GM18511 (cell line): ENCODE measurements around the gene C1orf94.

Experiments used
- ATAC-seq: cut with Tn5 transposase; IDR thresholded peaks from one replicate; pipeline ENCODE4 v1.9.1; 2021; ENCODE audit warnings: mild to moderate bottlenecking, moderate library complexity; ENCODE audit not compliant: unreplicated experiment

Gene C1orf94

DNA sequence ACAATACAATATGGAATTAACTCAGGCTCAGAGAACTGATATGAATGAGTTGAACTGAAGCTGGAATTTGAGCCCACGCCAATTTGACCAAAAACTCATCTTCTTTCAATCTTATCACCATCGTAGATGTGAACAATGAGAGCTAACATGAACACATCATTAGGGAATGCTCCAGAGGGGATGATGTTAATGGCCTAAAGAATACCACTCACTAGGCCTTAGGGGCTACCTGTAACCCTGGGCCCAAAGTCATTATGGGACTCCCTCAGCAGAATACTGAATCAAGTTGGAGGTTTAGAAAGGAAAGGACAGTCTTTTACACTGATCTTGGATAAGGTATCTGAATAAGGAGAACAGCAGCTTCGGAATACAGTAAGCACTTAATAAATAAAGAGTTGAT, 73.6 kb downstream of the C1orf94 start:
- ATAC-seq, result no peak

DNA sequence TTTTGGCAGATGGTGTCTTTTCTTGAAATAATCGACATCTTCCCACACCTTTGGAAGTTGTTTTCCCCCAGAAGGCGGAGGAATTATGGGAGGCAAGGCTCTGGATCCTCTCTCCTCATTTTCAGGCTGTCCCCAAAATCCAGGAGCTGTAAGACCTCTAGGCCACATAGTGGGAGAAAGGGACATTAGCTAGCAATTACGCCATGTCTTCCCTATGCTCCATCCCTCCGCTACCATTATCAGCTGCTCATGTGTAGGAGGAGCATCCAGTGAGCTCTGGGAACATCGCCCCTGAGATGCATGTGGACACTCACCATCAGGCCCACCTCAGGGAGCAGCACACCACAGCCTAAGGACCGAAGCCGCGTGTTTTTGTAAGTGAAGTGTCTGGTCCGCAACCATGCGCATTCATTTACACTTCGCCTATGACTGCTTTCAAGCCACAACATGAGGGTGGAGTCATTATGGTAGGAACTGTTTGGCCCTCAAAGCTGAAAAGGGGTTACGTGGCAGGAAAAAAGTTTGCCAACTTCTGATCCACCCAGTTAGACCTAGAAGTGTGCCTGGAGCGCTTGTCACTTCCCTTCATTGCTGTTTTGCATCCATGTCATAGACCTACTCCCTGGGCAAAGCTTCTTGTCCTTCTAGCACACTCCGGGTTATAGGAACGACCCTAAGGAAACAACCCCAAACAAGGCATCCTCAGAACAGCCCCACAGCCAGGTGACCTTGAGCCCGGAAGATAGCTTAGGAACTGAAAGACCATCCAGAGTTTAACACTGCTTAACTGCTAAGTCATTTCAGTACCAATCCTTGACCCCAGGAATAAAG, 85.5 kb downstream of the C1orf94 start:
- ATAC-seq, result no peak

DNA sequence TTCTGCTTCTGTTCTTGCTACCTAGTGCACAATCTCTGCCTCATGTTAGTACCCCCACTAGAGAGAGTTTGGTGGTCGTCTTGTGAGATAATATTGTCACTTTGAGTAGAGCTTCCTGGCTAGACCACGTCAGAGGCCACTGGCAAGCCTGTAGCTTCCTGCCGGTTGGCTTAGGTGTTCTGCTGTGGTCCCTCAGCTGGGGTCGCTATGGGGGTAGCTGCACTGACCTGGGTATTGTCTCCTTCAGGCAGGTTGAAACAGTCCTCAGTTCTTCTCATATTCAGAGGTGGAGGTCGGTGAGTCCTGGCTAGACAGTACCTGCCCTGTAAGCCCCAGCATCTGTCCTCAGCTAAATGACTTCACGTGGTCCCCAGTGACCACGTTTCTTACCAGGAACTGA, 86.2 kb downstream of the C1orf94 start:
- ATAC-seq, result no peak

DNA sequence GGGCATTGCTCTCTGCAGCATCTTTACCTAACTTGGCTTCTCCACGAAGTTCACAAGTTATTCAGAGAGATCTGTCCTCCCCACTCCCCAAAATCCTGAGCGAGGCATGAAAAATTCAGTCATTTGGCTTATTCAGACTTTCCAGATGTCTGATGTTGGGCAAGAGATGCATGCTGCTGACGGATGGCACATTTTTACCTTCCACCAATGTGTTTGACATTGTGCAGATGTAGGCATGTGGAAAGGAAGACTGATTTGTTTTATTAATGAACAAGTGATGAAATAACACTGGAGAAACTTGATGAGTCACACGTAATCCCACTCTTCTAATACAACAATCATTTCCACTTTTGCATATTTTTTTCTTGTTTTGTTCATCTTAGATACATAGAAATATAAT, 86.7 kb downstream of the C1orf94 start:
- no peak for ATAC-seq

DNA sequence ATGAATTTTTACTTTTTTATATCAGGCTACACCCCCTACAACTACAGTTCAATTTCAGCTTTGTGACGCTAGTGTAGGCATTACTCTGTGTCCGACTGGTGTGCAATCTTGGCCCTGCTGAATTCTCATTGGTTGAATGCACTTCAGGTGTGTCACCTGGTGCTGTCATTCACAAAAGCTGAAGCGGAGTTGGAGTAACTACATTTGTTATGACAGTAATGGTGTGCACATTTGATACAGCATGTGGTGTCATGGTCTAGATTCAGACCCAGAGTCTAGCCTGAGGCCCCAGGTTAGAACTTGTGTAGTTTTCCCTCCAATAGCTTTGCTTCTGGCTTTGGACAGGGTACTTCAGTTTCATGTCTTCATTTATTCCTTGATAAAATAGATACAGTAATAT, 88.7 kb downstream of the C1orf94 start:
- no peak for ATAC-seq

DNA sequence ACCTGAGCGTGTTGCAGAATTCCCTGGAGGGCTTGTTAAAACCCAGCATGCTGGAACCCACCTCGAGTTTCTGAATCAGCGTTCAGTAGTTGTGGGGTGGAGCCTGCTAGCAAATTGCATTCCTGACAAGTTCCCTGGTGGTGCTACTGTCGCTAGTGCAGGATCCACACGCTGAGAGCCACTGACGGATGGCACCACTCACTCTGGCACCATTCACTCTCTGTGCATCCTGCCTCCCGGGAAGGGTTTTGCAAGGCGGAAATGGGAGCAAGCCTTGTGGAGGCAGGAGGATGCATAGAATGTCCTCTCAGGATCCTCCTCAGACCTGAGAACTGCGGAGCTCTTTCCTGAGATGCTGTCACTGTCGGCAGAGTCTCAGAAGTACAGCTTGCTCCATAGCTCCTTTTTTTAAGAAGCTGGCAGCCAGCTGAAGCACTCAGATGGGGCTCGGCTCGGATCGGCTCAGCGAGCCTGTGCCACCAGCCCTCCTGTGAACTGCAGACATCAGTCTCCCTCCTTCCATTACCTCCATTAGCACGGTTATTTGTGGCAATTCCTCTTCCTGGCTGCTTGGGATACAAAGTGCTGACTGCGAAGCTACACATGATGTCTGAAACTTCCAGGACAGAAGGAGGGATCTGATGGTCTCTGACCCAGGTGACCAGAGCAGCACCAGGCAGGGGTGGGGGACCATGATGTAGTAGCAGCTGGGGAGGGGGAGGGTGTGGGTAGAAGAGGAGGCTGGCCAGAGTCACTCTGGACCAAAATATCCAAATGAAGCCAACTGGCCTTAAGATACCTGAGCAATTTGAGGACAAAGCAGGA, 89.6 kb downstream of the C1orf94 start:
- no peak for ATAC-seq

DNA sequence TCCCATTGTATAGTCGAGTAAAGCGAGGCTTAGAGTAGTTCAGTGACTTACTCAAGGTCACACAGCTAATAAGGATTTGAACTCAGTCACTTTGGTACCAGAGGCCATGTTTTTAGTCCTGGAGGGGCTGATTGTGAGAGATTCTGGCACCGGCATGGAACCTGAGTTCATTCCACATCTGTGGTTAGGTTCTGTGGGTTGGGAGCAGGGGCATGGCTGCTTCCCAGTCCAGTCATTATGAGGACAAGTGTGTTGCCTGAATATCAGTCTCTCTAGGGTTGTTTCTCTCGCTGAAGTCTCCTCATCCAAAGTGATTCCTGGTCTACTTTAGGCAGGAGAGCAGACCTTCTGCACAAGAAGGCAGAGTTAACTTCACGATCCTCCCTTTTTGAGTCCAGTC, 90.6 kb downstream of the C1orf94 start:
- ATAC-seq, result no peak

DNA sequence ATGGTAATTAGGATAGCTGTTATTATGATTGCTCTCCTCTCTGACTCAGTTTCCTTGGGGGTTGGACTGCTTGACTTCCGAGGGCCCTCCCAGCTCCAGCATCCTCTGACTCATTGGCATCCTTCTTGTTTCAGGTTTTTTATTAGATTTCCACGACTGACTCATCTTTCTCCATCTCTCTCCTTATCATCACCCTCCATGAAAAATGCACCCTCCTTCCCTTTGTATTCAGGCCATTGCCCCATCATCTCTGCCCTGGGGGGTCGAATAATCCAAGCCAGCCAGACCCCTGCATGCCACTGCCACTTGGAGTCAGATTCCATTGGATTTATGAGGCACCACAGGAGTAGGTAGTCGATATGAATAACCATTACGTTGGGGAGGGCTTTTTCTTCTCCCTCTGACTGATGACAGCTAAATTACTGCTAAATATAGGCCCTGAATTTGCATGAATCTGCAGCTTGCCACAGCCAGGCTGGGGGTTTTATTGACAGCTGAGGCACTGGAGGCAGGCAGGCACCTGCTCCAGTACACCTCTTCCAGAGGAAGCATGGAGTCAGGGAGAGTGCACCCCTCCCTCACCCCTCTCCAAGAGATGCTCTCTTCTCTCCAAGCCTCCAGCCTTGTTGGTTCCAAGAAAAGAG, 91.7 kb downstream of the C1orf94 start:
- ATAC-seq, result no peak
